NB4 (cell line): ENCODE measurements around the gene TCP1.

ENCODE experiments used
- DNase-seq: peaks from one replicate; pipeline ENCODE4 v3.0.0; 2010; ENCODE audit warnings: low read depth
- H3K4me3 ChIP-seq: one replicate; pipeline ENCODE4 v1.5.1; 2011; ENCODE audit warnings: mild to moderate bottlenecking, low read depth, low read length, moderate library complexity
- MYC ChIP-seq: IDR thresholded peaks from 2 replicates; pipeline ENCODE4 v1.6.1; 2011; ENCODE audit warnings: low read depth, low read length
- POLR2A ChIP-seq: IDR thresholded peaks from 2 replicates; pipeline ENCODE4 v1.6.1; 2011; ENCODE audit warnings: mild to moderate bottlenecking; ENCODE audit not compliant: insufficient read length; ENCODE audit errors: extremely low read depth
- TF ChIP-seq, protein P1 (sequence below): IDR thresholded peaks from one replicate; pipeline ENCODE4 v1.5.1; 2012; ENCODE audit warnings: low read depth, low read length
- TF ChIP-seq, protein P2 (sequence below): IDR thresholded peaks from 2 replicates; pipeline ENCODE4 v1.6.1; 2011; ENCODE audit warnings: low read depth, low read length

Gene TCP1

DNA sequence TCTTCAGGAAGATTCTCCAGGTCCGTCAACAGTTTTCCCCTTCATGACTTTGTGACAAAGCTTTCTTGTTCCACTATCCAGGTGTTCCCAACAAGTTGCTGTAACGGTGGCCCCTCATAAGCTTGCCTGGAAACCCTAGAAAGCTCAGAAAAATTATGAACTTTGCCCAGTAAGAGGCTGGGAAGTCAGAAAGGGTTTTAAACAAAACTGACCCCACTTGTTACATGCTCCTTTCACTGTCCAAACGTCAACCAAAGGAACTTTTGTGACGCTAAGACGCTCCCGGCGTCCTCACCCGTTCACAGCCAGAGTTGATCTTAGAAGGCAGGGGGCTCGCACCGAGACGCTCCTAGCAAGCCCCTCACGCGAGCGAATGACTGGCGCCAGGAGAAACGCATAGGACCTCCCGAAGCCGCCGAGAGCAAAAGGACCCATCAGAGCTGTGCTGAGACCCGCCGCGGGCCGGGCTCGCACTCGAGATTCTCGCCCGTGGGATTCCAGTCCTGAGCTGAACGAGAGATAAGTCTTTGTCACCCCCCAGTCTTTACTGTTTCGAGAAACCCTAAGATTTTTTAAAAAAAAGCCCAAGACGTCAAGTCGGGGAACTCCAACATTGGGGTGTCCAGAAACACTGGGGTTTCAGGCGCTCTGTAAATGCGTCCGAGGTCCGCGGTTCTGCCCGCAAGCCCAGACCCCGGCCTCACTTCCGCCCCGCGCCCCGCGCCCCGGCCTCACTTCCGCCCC lies 28.1 kb downstream of the TCP1 start:
- TF ChIP-seq POLR2A (no peak), MYC (no peak)
- TF ChIP-seq, protein P1, sequence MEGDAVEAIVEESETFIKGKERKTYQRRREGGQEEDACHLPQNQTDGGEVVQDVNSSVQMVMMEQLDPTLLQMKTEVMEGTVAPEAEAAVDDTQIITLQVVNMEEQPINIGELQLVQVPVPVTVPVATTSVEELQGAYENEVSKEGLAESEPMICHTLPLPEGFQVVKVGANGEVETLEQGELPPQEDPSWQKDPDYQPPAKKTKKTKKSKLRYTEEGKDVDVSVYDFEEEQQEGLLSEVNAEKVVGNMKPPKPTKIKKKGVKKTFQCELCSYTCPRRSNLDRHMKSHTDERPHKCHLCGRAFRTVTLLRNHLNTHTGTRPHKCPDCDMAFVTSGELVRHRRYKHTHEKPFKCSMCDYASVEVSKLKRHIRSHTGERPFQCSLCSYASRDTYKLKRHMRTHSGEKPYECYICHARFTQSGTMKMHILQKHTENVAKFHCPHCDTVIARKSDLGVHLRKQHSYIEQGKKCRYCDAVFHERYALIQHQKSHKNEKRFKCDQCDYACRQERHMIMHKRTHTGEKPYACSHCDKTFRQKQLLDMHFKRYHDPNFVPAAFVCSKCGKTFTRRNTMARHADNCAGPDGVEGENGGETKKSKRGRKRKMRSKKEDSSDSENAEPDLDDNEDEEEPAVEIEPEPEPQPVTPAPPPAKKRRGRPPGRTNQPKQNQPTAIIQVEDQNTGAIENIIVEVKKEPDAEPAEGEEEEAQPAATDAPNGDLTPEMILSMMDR = no peak
- TF ChIP-seq, protein P2, sequence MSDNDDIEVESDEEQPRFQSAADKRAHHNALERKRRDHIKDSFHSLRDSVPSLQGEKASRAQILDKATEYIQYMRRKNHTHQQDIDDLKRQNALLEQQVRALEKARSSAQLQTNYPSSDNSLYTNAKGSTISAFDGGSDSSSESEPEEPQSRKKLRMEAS = no peak
- DNase-seq = peak; percentile 68
- H3K4me3 ChIP-seq = peak overlapping the region; percentile 81

DNA sequence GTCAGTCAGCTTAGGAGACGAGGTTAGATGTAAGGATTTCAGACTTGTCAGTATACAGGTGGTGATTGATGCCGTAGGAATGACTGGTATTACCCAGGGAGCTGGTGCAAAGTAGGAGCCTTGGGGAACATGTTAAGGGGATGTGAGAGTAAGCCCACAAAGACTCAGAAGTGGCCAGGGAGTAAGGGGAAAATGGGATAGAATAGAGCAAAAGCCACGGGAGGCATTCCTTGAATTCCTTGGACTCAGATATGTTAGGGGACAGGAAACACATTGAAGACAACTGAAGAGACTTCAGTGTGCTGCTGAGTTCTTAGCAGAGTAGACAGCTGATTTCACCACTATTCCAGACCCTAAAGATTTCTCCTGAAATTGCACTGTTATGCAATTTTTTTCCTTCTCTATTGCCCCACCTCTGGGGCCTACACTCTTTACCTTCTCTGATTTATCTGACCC lies 28.8 kb downstream of the TCP1 start:
- peak overlapping the region; percentile 81 for H3K4me3 ChIP-seq
- no peak for DNase-seq
- TF ChIP-seq, protein P2 = no peak
- TF ChIP-seq MYC = no peak
- no peak for TF ChIP-seq POLR2A
- TF ChIP-seq, protein P1 = no peak

DNA sequence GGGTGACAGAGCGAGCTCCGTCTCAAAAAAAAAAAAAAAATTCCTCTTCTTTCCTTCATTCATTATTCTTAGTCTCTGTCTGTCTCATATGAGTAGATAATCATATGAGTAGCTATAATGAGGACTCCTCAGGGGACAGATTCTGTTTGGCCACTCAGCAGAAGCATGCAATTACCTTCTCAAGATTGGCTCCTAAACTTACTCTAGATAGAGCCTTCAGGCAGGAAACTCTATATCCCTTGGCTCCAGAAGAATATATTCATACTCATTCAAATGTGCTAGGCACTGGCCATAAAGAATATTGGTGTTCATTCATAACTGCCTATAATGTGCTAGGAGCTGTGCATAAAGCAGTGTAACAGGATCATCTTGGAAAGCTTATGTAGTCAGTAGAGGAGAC lies 29.8 kb downstream of the TCP1 start:
- TF ChIP-seq POLR2A = no peak
- TF ChIP-seq, protein P2 = no peak
- no peak for TF ChIP-seq MYC
- TF ChIP-seq, protein P1 = no peak
- H3K4me3 ChIP-seq = no peak overlapping the region
- no peak for DNase-seq

DNA sequence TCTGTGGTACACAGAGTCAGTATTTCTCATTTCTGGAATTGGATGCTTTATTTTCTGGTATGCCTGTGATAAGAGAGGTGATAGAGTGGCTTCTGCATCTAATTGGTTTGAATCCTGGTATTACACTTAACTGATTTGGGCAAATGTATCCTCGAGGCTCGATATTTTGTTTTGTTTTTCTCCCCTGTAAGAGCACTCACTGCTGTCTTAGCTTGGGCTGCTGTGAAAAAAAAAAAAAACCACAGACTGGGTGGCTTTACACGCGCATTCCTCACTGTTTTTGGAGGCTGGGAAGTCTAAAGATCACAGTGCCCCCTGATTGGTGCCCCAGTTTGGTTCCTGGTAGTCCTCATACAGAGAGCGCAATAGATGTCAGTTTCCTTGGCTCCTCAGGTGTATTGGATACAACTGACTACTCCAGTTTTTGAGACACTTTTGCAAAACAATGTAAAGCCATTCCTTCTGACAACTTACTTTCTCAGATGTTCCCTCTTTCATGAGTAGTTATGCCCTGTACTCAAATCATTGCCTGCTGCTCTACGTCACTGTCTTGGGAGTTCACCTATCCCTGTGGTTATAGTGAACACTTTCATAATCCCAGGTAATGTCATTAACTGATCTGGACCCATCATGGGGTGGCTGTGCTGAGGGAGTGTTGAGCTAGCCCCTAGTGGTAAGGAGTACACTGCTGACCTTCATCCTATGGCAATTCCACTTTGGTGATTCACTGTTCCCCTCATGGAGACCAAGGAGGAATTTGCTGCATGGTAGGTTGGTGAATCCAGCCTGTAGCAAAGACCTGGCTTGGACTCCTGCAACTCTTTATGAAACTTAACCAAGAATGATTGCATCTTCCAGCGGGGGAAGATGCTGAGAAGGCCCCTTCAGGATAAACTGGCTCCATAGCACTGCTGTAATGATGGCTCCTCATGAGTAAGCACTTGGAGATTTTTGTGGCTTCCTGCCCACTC lies 31.1 kb downstream of the TCP1 start:
- DNase-seq = no peak
- no peak overlapping the region for H3K4me3 ChIP-seq
- TF ChIP-seq, protein P2 = no peak
- TF ChIP-seq, protein P1 = peak; percentile 21

DNA sequence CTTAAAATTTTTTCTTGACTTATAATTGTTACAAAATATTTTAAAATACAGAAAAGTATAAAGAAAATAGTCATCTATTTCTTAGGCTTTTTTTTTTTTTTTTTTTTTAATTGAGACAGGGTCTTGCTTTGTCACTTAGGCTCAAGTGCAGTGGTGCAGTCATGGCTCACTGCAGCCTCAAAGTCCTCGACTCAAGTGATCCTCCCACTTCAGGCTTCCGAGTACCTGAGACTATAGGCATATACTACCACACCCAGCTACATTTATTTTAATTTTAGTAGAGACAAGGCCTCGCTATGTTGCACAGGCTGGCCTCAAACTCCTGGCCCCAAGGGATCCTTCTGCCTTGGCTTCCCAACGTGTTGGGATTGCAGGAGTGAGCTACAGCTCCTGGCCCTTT lies 32.9 kb downstream of the TCP1 start:
- TF ChIP-seq MYC (no peak), POLR2A (no peak)
- TF ChIP-seq, protein P2 = no peak
- TF ChIP-seq, protein P1 = no peak
- DNase-seq = no peak
- H3K4me3 ChIP-seq = no peak overlapping the region
